Transverse colon (tissue), 4 donors: ENCODE data around the gene DYNC1I1. TPM values are rescaled to one million over a fixed set of nuclear protein-coding genes. Genes with fewer than 3 reads are reported as not detected.

Experiments used
- DNase-seq: peaks from one replicate; pipeline ENCODE4 v3.0.0-alpha.2; 2019
- H3K27ac ChIP-seq, 4 donors: fragments of 200-600 bp; sonication (generic); 2 replicates each; pipeline ENCODE4 v1.5.1; 2016 to 2018; ENCODE audit warnings: inconsistent platforms in 4 of 4
- H3K27me3 ChIP-seq: fragments of 200-600 bp; sonication (generic); 2 replicates; pipeline ENCODE4 v1.5.1; 2017; ENCODE audit warnings: inconsistent platforms
- H3K36me3 ChIP-seq, 4 donors: fragments of 200-600 bp; sonication (generic); 2 replicates each; pipeline ENCODE4 v1.5.1; 2017 to 2019; ENCODE audit warnings: inconsistent platforms in 4 of 4
- H3K4me1 ChIP-seq, 4 donors: fragments of 200-600 bp; sonication (generic); 2 replicates each; pipeline ENCODE4 v1.5.1; 2017 to 2020; ENCODE audit warnings: inconsistent platforms in 4 of 4
- H3K4me3 ChIP-seq, 4 donors: fragments of 200-600 bp; sonication (generic); 1 replicate in 1 of 4; 2 replicates in 3 of 4; pipeline versions ENCODE4 v1.5.1 to v1.6.1; 2017 to 2019; ENCODE audit warnings: inconsistent platforms in 4 of 4
- H3K9me3 ChIP-seq, 2 donors: fragments of 200-600 bp; sonication (generic); 2 replicates each; pipeline ENCODE4 v1.5.1; 2017 to 2019; ENCODE audit warnings: inconsistent platforms in 2 of 2
- CTCF ChIP-seq, 5 experiments: fragments of 200-600 bp in 3 of 5; fragments of 450-650 bp in 2 of 5; sonication (generic) in 3 of 5; IDR thresholded peaks; 1 replicate in 2 of 5; 2 replicates in 3 of 5; pipeline ENCODE4 v1.5.1; 2016 to 2017; ENCODE audit warnings: antibody characterized with exemption in 5 of 5, inconsistent platforms in 3 of 5, mild to moderate bottlenecking in 2 of 5, moderate library complexity in 1 of 5
- EP300 ChIP-seq: sonication (generic); formaldehyde crosslinking; IDR thresholded peaks from one replicate; pipeline ENCODE4 v1.6.1; 2017; ENCODE audit warnings: antibody characterized with exemption, low read depth
- POLR2A ChIP-seq: fragments of 450-650 bp; IDR thresholded peaks from one replicate; pipeline ENCODE4 v1.6.1; 2016; ENCODE audit warnings: antibody characterized with exemption, mild to moderate bottlenecking, moderate library complexity
- POLR2AphosphoS5 ChIP-seq, 3 donors: sonication (generic); formaldehyde crosslinking; IDR thresholded peaks; one replicate each; pipeline ENCODE4 v1.6.1; 2016; ENCODE audit warnings: antibody characterized with exemption in 3 of 3
- WGBS, 2 donors: methylation state at CpG; one replicate each; pipeline ENCODE4 v1.1.5; 2018; ENCODE audit warnings: low coverage in 1 of 2; 5-methylcytosine and 5-hydroxymethylcytosine counted together
- in situ Hi-C, 4 donors: fragments of 200-750 bp; cut with MboI; loops; one replicate each; pipeline versions ENCODE4 v1.15.0 to v1.15.1; 2017; ENCODE audit warnings: low sequenced_read_pairs in 3 of 4, low pct_ligation_motif_present in 1 of 4, low pct_unique_long_range_greater_than_20kb in 1 of 4
- intact Hi-C: fragments of 100-400 bp; cut with DNase I; formaldehyde crosslinking; loops from one replicate; pipeline ENCODE4 v1.15.1; 2023; ENCODE audit warnings: low total_unique reads
- total RNA-seq, 4 donors: library from RNA; depleted of rRNA; stranded (reverse); fragments of >200 nt; gene quantifications; one replicate each; pipeline ENCODE4 v1.1.0, GENCODE V29; 2016

DYNC1I1 gene
- total RNA-seq, 4 donors from 2014 or later = 1.8 to 37.0 (median 7.4) TPM

DNA sequence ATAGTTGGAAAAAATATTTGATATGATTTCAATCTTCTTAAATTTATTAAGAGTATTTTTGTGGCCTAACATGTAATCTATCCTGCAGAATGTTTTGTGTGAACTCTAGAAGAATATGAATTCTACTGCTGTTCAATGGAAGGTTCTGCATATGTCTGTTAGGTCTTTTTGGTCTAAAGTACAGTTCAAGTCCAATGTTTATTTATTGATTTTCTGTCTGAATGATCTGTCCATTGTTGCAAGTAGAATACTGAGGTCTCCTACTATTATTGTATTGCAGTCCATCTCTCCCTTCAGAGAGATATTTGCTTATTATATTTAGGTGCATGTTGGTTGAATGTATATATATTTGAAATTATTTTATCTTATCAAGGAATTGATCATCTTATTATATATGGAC lies 18.9 kb upstream of the DYNC1I1 start:
- intact Hi-C loops = no loop called here
- in situ Hi-C loops = no loop called here
- no peak for DNase-seq

GRCh38 chr7:95755277-95755934 lies 16.9 kb upstream of the DYNC1I1 start:
- no peak for DNase-seq
- Histone ChIP-seq H3K27ac (no peak overlapping the region), H3K27me3 (no peaks in the 10 kb centered on the region), H3K9me3 (no peaks in the 10 kb centered on the region), H3K4me3 (no peak overlapping the region), H3K36me3 (no peaks in the 10 kb centered on the region), H3K4me1 (no peaks in the 10 kb centered on the region)
- intact Hi-C loops = no loop called here
- in situ Hi-C loops = no loop called here
- WGBS, 2 donors = 78 to 83% methylated on average over 4 to 6 of the region's 6 CpGs
- no peak for TF ChIP-seq POLR2AphosphoS5 (IDR thresholded peaks at IDR 0.05)
- no peak for TF ChIP-seq POLR2A
- no peak for TF ChIP-seq EP300
- no peak for TF ChIP-seq CTCF (IDR thresholded peaks at IDR 0.05)

More for the DNA sequence above, 18.9 kb upstream of the DYNC1I1 start:
- no peak overlapping the region for H3K27ac ChIP-seq
- no peaks in the 10 kb centered on the region for H3K9me3 ChIP-seq
- H3K4me1 ChIP-seq = no peaks in the 10 kb centered on the region
- TF ChIP-seq CTCF (IDR thresholded peaks at IDR 0.05) (no peak), POLR2A (no peak), EP300 (no peak), POLR2AphosphoS5 (IDR thresholded peaks at IDR 0.05) (no peak)
- H3K4me3 ChIP-seq = no peak overlapping the region
- no peaks in the 10 kb centered on the region for H3K27me3 ChIP-seq
- no peaks in the 10 kb centered on the region for H3K36me3 ChIP-seq

GRCh38 chr7:95758187-95758586 lies 14.2 kb upstream of the DYNC1I1 start:
- no peak for DNase-seq
- H3K4me1 ChIP-seq = no peaks in the 10 kb centered on the region
- H3K9me3 ChIP-seq = no peaks in the 10 kb centered on the region
- intact Hi-C loops (no loop called here), in situ Hi-C loops (no loop called here)
- no peaks in the 10 kb centered on the region for H3K36me3 ChIP-seq
- TF ChIP-seq POLR2A = no peak
- TF ChIP-seq POLR2AphosphoS5 (IDR thresholded peaks at IDR 0.05) = no peak
- no peak for TF ChIP-seq EP300
- no peak for TF ChIP-seq CTCF (IDR thresholded peaks at IDR 0.05)
- H3K4me3 ChIP-seq = no peak overlapping the region
- no peak overlapping the region for H3K27ac ChIP-seq
- no peaks in the 10 kb centered on the region for H3K27me3 ChIP-seq
- WGBS, 2 donors = 45 to 75% methylated on average over 3 of the region's 3 CpGs

DNA sequence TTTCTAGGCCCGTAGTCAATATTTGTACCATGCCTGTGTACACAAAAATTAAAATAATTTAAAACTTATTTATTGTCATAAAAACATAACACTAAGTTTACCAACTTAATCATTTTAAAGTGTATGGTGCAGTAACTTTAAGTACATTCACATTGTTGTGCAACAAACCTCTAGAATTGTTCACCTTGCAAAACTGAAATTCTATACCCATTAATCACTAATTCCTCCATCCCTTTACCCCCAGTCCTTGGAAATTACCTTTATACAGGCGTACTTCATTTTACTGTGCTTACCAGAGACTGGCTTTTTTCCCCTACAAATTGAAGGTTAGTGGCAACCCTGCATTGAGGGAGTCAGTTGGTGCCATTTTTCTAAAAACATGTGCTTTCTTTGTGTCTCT lies 6.3 kb upstream of the DYNC1I1 start:
- intact Hi-C loops = loop anchor here (5.0 kb wide), 1 partner anchor 694 kb away; no protein-coding TSS in a partner anchor
- in situ Hi-C loops = no loop called here

More for the DNA sequence above, 6.3 kb upstream of the DYNC1I1 start:
- Histone ChIP-seq H3K4me3 (no peak overlapping the region), H3K27me3 (no peaks in the 10 kb centered on the region), H3K36me3 (no peaks in the 10 kb centered on the region), H3K4me1 (no peaks in the 10 kb centered on the region), H3K9me3 (no peaks in the 10 kb centered on the region), H3K27ac (no peak overlapping the region)
- no peak for TF ChIP-seq EP300
- TF ChIP-seq POLR2A = no peak
- no peak for TF ChIP-seq POLR2AphosphoS5 (IDR thresholded peaks at IDR 0.05)
- TF ChIP-seq CTCF (IDR thresholded peaks at IDR 0.05) = no peak
- no peak for DNase-seq
- 77 to 91% methylated on average over 2 of the region's 2 CpGs for WGBS, 2 donors
